HG03469 (cell line): Measurements from ENCODE around the gene DLG2.

Source experiments
- ATAC-seq: cut with Tn5 transposase; IDR thresholded peaks from one replicate; pipeline ENCODE4 v1.9.1; 2021; ENCODE audit warnings: mild to moderate bottlenecking, moderate library complexity, moderate number of reproducible peaks; ENCODE audit not compliant: unreplicated experiment

The DLG2 gene

DNA sequence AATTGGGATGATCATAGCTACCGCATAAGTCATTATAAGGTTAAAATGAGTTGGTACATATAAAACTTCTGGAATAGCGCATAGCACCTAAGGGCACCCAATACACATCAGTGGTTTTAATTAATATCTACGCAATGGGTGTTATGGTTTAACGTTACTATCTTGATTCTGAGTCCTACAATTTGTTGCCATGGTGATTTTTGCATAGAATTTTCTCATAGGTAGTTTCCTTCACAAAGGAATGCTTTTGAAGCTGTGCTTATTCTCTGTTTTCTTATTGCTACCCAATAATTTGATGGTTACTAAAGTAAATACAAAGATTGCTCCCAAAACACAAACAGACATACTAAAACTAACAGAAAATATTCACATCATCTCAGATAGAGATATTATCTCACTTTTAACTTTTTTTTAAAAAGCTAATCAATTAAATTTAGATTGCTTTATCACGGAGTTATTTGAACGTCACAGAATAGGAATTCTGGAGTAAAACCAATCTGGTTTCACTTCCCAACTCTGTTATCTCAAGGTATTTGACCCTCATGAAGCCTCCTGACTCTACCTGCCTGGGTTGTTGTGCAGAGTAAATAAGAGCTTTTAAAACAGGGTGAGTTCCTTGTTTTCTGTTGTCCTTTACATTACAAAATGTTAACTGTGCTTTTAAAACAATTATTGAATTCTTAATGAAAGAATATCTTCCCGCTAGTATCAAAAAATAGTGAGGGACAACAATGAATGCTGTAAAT, 1705.5 kb downstream of the DLG2 start:
- no peak for ATAC-seq

- ATAC-seq = no peak
Observed at GRCh38 chr11:83918476-83918875, 1708.7 kb downstream of the DLG2 start.

DNA sequence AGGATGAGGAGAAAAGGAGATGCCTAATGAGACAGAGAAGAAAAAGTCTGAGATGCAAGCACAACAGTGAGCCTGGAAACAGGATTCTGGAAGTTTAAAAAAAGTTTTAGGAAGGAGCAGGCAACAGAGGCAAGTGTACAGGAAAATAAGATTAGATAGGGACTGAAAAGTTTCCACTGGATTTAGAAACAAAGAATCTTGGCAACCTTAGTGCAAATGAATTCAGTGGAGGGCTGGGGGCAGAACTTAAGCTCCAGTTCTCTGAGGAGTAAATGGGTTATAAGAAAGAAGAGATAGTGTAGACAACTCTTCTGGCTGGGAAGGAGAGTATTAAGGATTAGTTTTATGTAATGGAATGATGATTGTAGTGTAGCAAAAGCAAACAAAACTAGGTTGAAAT, 1712.1 kb downstream of the DLG2 start:
- no peak for ATAC-seq

GRCh38 chr11:83909579-83910534, 1717.3 kb downstream of the DLG2 start:
- ATAC-seq = no peak

GRCh38 chr11:83908298-83908856, 1718.8 kb downstream of the DLG2 start:
- ATAC-seq = no peak

DNA sequence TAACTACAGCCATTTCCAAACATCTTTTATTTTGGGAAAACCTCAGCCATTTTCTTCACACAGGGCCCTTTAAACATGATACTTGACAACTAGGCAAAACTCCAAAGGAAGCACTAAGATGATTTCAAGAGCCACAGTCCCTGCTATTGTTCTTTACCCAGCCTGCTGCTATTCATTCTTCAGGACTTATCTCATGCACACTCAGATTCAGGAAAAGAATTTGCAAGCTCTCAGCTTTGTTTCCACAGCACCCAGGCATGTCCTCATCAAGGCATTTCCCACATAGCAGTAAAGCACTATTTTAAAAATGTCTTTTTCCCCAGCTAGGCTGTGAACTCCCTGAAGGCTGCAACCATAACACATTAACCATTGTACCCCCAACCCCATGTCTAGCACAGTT, 1731.6 kb downstream of the DLG2 start:
- ATAC-seq = no peak

DNA sequence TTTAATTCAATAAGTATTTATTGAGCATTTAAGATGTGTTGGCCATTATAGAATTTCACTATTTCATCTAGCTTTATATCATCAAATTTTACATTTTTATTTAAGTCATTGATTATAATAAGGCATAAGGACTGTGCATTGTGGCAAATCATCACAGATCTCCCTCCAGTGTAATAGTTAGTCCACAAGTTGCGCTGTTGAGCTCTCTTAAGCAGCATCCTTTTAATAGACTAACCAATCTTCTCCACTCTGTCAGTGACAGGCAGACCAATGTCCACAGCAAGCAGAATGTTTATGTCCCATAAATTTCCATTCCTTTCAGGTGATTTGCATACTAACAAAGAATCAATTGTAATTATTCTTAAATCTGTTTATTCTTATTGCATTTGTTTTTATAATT, 1745.7 kb downstream of the DLG2 start:
- ATAC-seq = no peak

DNA sequence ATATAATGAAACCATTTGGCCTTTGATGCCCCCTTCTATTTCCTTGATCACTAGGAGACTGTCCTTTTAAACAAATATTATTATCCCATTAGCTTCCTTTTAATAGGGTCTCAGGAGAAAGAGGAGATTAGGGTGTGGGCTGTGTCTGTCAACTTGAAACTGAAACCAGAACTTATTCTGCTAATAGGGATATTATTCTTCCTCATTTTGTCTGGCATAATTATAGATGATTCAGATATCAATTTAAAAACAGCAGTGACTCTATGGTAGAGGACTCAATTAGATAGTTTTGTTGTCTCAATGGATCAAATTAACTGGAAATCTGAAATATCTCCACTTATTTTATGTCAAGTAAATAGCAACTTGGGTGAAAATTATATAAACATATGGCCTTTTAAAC, 1756.1 kb downstream of the DLG2 start:
- ATAC-seq = no peak

DNA sequence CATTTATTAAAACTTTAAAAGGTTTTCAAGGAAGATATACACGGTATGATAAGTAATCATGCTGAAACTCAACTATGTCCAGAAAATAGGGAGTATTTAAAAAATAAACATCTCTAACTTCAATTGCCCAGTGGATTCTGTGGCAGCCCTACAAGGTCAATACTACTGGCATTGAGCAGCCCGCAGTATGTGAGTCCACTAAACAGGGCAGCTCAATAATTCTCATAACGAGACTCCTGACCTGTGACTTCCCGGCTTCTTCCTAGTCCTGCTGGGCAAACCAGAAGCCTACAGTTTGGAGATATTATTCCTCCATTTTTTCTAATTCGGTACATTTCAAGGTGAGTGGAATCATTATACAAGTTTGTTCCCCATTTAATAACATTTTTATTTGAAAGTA, 1760.5 kb downstream of the DLG2 start:
- ATAC-seq = no peak

DNA sequence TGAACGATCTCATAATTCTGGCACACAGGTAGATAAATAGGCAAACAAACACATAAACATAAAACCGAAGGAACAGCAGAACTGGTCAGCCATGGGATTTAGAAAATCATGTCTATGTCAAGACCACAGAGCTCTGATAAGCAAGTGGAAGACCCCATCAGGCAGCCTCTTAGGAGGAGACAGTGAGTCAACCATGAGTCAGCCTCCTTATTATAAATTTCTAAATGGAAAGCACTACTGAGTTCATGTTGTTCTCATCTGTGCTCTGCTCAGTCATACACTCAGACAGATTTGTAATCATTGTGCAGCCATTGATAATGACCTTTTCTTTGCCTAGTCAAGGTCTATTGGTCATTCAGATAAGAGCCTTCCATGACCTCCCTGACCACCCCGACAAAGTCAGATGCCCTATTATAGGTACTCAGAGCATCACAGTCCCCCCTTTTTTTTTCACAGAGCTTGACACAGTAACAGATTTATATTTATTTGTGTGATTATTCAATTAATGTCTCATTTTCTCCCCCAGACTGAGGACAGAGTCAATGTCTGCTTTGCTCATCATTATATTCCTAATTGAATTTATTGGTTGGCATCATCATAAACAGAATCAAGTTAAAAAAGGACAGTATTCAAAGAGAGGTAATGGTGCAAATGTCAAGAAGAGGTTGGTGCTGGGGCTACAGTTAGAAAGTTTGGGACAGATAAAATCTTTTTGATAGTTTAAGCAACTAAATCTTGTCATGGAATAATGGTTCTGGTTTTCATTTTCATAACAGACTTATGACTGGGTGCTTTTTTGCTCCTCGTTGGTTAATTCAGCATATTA, 1761.3 kb downstream of the DLG2 start:
- ATAC-seq = no peak

- no peak for ATAC-seq
Observed at GRCh38 chr11:83864412-83865057, 1762.6 kb downstream of the DLG2 start.

GRCh38 chr11:83863272-83863671, 1763.9 kb downstream of the DLG2 start:
- no peak for ATAC-seq

DNA sequence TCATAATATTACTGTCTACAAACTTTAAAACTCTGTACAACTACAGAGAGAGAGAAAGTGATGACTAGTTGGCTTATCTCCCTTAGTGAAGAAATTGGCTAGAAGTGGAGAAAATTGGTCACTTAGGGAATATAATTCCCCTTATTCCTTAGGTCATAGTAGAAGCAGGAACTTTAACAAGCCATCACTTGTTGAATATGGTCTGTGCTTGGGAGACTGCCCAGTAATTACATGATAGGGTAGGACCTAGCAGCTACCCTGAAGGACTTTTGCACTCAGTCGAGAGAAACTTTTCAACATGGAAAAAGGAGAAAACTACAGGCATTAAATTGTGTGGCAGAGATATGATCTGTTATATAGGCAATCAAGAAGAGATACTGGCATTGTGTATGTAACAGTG, 1764.5 kb downstream of the DLG2 start:
- ATAC-seq = no peak

GRCh38 chr11:83862033-83862432, 1765.1 kb downstream of the DLG2 start:
- no peak for ATAC-seq

DNA sequence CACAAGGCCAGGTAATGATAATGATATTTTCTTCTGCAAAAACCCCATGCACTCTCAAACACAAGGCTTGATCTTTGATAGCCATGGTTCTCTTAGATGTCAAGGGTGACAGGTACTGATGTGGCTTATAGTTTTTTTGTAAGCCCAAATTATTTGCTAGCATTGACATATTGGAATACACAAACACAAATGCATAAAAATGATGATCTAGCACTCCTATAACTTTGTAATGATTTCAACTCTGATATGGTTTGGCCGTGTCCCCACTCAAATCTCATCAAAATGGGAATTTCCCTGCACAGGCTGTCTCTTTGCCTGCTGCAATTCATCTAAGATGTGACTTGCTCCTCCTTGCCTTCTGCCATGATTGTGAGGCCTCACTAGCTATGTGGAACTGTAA, 1768.5 kb downstream of the DLG2 start:
- ATAC-seq = no peak

- no peak for ATAC-seq
Observed at GRCh38 chr11:83855237-83855636, 1771.9 kb downstream of the DLG2 start.

DNA sequence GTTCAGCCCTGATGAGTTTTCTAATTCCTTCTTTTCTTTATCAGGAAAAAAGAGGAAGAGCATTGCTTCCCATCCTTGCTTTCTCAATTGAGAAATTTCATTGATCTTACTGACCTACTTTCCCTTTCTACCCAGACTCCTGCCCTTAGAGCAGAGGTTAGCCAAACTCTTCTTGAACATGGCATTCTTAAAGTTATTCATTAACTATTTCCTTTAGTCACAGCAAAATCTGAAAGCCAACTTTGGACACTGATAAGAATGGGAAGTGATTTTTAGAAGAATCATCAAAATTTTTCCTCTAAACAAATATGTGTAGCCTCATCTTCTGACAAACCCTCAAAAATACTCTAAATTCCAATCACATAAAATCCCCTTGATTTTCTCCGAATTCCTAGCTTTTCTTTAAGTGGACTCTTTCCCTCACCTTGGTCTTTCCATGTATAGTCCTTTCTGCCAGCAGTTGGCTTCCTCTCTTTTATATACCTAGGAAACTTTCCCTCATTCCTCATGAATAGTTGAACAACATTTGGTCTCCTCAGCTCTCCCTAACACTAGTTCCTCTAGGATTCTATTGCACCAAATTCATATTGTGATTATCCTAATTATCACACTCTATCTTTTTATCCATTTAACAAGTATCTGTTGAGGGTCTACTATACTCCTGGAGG, 1774.2 kb downstream of the DLG2 start:
- ATAC-seq = no peak

- no peak for ATAC-seq
Observed at GRCh38 chr11:83852012-83852411, 1775.1 kb downstream of the DLG2 start.

DNA sequence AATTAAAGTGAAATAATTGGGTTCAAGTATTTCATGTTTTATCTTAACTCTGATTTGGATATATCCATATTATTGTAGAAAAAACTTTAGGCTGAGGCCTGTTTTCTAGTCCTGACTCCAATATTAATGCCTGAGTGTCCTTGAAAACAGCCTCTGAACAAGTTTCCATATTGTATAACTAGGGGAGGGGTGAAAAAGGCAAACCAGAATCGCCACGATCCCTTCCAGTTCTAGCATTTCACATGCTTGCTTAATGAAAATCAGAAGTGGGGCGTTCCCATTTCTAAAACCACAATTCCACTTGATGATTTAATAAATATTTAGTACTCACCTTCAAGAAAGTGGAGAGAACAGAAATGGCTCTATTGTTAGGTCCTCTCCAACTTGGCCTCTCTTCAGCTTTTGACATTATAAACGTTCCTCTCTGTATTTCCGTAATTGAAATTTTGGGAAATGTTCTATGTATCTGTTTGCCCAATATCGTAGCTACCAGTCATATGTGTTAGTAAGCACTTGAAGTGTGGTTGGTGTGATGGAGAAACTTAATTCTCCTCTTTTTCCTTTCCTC, 1779.6 kb downstream of the DLG2 start:
- no peak for ATAC-seq

- no peak for ATAC-seq
Observed at GRCh38 chr11:83845797-83846196, 1781.3 kb downstream of the DLG2 start.
